ENCODE measurements around the gene EIF3L. TPM values are rescaled to one million over a fixed set of nuclear protein-coding genes. Genes with fewer than 3 reads are reported as not detected.

Gene EIF3L
- total RNA-seq, 1 donor from 2014 or later, result 358 TPM

DNA sequence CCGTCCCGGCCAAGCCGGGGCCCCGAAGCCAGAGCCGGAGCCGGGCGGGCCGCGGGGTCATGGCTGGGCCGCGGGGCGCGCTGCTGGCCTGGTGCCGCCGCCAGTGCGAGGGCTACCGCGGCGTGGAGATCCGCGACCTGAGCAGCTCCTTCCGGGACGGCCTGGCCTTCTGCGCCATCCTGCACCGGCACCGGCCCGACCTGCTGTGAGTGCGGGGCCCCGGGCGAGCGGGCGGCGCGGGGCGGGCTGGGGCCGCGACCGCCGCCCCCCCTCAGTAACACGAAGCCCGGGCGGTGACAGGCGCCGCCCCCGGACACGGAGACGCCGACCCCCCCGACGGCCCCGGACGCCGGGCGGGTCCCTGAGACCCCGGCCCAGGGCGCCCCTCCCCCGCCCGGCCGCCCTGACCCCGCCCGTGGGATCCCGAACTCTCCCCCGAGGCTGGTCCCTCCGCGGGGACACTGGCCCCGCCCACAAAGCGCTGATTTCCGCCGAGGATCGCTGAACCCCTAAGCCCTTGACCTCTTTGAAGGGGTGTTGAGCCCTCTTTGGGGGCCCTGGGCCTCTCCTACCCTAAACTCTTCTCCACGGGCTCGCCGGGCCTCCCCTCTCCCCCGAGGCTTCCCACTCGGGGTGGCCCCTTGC is 57.3 kb downstream of the EIF3L start:
- DNase-seq, result no peak

DNA sequence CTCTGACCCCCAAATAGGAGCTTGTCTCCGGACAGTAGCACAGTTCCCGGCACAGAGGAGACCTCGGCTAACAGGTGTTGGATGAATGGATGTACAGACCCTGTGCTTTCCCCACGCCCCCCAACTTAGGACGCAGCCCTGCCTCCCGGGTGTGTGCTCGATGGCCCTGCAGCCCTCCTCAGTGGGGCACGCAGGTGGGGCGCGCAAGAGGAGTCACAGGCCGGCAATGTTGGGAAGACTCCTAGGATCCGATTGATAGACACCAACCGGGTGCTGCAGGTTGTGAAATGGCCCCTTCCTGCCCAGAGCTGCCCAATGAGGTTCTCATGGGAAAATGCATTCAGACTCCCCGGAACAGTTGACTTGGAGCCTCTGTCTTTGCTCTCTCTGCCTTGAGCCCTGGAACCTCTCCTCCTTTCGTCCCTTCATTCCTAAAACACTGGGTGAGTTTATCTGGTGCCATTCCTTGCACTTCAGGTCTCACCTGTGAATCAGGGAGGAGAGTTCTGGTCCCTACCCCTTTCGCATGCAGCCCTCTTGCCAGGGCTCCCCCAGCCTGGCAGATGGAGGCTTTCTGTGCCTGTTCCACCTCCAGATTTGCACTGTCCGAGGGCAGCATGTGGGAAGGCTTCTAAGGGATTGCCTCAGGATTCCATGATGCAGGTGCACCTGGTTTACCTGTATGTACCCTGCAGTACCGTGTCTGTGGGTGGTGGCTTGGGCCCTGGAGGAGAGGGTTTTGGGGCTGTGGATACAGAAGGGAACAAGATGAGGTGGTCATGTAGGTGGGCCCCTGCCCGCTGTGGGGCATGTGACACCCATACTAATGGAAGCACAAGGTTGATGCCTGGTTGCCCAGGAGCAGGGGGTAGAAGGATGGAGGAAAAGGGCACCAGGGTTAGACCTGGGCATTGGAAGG is 58.1 kb downstream of the EIF3L start:
- DNase-seq, result no peak

DNA sequence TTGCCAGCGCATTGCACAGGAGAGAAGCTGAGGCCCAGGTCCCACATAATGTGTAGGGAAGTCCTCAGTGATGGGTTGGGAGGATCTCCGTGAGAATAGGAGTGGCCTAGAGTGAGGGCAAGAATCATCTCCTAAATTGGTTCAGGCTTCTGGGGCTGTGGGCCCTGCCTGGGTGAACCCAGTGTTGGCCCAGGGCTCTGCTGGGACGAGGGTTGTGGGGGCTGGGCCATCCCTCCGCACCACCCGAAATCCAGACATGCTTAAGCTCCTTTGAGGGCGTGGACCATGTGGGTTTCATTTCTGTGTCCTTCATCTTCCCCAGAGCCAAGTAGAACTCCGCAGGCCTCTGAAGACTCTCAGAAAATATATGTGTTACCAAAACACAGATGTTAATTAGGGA is 60.5 kb downstream of the EIF3L start:
- DNase-seq, result no peak

DNA sequence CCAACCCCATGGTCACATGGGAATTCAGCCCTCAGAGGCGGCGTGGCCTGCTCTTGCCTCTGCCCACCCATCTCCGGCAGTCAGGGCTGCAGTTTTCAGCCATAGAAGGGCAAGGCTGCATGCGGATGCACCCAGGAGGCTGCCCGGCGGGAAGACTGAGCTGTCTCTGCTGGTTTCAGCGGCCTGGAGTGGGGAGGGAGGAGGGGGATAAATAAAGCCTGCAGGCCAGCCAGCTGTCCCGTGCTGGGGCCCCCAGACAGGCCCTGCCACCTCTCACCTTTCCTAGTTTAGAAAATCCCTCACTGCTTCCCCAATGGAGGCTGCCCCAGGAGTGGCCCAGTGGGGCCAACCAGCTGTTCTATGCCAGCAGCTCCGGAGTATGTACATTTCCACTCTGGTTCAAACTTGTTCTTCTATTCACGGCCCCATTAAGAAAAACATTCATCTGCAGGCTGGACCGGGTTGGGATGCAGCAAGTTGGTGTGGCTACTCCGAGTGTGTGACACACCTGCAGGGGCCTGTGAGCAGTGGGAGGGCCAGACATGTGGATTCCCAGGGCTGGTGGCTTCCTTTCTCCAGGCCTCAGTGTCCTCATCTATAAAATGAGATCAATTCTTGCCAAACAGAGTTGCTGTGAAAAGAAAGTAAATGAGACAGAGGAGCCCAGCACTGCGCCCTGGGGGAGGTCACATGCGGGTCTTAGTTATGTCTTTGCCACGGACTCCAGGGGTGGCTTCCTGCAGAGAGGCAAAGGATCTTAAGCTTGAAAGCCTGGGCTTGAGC is 61.9 kb downstream of the EIF3L start:
- DNase-seq, result no peak

DNA sequence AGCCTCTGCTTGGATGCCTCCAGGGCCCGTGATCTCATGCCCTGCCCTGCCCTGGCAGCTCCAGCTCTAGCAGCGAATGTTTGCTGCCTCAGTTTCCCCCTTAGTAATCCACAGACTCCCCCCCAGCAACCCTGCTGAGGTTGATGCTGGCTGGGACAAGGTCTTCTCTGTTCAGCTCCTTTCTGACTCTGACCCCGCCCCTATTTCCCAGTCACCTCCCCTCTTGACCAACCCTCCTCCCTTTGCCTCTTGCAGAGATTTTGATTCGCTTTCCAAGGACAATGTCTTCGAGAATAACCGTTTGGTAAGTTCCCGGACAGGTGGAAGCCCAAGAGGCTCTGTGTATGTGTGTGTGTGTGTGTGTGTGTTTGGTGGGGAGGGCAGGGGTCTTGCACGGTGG is 62.5 kb downstream of the EIF3L start:
- no peak for DNase-seq

DNA sequence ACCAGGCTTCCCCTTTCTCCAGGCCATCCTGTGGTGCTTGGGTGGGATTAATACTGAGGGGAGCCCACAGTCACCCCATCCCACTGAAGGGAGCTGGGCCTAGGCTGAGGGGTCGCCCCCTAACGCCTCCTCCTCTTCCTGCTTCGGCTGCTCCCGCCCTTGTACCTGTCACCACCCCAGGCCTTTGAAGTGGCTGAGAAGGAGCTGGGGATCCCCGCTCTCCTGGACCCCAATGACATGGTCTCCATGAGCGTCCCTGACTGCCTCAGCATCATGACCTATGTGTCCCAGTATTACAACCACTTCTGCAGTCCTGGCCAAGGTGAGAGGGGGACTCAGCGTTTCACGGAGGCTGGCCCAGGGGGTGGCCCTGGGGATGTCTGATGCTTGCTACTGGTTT is 63.0 kb downstream of the EIF3L start:
- no peak for DNase-seq

DNA sequence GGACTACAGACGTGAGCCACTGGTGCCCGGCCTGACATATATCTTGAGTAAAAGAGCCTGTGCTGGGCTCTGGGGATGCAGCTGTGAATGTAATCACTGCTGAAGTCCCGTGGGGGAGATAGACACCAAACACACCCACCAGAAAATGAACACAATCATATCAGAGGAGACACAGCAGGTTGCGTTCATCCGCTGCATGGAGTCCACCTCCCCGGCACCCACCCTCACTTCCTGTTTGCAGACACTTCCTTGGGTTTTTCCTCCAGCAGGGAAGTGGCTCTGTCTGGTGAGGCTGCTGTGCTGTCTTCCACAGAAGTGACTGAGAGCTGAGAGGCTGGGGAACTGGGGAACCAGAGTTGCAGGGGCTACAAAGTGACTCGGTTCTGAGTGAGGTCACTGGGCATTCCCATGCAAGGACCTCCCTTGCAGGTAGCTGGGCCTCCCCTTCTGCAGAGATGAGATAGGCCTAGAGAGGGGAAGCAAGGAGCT is 64.1 kb downstream of the EIF3L start:
- DNase-seq, result no peak

DNA sequence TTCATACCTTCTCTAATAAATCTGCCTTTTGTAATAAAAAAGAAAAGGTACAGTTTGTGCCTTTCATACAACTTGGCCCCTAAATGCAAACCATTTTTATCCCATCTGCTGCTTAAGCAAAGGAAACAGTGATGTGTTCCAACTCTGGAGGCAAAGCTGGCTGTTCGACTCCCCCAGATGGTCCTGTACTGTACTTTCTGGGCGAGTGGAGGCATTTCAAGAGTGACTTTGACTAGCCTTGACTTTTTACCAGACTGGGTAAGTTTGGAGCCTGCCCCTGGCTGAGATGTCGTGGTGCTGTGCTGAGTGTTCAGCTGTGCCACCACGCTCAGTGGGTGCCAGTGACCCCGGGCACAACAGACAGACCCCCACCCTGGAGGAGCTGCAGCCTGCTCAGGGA is 67.1 kb downstream of the EIF3L start:
- DNase-seq, result no peak

DNA sequence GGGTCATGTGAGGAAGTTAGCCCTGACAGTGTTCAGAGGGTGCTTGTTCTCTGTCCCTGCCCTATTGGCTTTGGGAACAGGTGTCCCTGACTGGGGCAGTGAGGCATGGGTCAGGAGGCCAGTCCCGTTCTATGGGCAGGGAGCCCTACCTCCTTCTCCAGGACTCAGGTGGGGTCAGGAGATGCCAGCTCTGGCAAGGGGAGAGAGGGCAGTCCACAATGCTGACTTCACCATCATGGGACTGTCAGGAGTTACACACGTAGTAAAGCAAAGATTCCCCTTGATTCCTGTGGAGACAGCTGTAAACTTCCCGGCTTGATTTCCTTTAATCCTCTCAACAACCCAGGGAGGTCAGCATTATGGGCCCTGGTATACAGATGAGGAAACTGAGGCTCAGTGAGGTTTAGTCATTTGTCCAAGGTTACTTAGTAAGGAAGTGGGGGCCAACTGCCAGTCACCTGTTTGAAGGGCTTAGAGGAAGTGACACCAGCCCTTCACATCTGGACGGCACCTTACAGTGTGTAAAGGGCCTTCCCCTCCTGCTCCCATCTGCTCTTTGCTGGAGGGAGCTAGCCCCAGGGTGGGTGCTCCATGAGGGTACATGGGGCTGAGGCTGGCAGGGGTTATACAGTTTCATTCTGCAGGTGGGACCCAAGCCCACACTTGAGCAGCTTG is 68.8 kb downstream of the EIF3L start:
- no peak for DNase-seq

GRCh38 chr22:37918580-37919270 is 69.5 kb downstream of the EIF3L start:
- no peak for DNase-seq

DNA sequence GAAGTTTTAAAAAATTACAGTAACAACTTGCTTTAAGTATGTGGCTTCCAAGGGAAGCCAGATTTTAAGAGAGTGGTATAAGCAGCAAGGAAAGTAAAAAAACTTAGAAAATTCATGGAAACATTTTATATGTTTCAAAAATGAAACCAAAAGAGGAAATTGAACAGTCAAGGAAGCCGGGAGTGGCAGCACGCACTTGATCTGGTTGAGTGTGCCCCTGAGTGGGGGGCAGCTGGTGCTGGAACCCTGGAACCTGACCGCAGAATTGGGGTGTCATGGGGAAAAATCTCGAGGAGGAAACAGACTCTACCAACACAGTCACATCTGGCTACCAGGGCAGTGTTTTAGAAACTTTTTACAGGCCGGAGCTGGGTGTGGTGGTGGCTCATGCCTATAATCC is 70.9 kb downstream of the EIF3L start:
- DNase-seq, result no peak

DNA sequence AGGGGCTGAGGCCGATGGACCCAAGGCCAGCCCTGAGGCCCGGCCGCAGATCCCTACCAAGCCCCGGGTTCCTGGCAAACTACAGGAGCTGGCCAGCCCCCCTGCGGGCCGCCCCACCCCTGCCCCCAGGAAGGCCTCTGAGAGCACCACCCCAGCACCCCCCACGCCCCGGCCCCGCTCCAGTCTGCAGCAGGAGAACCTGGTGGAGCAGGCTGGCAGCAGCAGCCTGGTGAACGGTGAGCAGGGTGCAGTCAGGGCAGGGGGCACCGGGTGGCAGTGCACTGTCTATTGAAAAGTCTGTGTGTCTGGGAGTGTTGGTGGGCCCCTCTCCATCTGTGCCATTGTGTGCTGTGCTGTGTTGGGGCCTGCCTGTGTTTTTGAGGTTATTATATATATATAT is 73.0 kb downstream of the EIF3L start:
- DNase-seq, result no peak

DNA sequence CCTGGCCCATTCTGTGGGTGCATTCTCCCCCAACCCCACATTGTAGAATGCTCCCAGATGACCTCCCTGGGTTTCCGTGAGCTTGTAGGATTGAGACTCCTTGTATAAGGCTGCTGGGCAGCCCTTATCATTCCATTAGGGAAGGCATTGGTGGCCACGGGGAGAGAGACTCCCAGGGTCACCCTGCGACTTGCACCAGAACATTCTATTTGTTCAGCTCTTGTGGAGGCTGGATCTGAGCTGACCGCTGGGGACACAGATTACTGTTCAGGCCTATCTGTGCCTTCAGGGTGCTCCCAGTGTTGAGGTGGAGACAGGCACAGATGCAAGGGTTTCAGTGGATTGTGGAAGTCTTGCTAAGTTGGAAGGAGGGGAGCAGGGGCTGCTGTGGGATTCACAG is 74.7 kb downstream of the EIF3L start:
- DNase-seq, result no peak

DNA sequence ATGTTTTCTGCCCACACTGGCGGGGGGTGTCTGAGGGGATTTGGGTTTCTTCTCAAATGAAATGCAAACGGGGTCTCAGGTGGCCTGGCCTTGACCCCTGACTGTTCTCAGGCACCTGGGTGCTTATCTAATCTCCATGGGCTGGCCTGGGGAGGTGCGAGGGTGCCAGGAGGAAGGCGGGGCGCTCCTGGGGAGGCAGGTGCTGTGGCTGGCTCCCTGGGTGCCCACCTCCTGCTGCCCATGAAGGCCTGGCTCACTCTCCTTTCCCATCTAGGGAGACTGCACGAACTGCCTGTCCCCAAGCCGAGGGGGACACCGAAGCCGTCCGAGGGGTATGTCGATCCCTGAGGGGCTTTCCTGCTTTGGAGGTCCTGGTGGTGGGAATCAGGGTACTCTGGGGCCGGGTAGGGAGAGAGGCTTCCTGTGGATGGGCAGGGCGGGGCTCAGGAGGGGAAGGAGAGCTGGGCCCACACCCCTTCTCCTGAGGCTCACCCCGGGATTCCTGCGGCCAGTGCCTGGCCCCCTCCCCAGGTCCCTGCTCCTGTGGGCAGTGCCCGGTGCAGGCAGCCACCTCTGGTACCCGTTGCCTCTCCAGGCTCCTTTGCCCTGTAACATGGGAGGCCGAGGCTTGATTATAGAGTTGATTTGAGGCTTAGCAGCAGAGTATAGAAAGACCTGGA is 75.3 kb downstream of the EIF3L start:
- DNase-seq, result no peak

GRCh38 chr22:37925330-37925729 is 76.1 kb downstream of the EIF3L start:
- DNase-seq, result no peak

DNA sequence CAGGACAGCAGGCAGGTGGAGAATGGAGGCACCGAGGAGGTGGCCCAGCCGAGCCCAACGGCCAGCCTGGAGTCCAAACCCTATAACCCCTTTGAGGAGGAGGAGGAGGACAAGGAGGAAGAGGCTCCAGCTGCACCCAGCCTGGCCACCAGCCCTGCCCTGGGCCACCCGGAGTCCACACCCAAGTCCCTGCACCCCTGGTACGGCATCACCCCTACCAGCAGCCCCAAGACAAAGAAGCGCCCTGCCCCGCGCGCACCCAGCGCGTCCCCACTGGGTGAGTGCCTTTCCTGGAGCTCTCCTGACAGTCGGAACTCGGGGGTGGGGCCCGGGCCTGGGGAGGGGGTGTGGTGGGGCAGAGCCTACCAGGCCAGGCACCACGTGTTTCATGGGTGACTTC is 76.5 kb downstream of the EIF3L start:
- DNase-seq, result no peak

DNA sequence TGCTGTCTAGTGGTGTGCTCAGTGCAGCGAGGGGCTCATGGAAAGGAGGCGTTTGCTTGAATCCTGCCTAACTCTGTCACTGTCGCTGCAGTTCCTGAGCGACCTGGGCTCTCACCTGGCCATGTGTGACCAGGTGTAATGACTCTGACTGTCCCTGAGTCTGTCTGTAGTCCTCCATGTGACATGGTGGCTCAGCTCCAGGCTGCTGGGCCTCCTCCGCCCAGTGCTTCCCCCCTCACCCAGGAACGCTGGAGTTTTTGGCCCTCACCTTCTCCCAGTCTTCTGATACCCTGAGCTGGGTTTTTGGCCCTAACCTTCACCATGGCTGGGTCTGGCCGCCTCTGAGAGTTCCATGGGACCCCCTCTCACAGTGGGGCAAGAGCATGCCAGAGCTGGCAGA is 77.1 kb downstream of the EIF3L start:
- no peak for DNase-seq

- no peak for DNase-seq
Observed at GRCh38 chr22:37926771-37927636, 77.8 kb downstream of the EIF3L start.

DNA sequence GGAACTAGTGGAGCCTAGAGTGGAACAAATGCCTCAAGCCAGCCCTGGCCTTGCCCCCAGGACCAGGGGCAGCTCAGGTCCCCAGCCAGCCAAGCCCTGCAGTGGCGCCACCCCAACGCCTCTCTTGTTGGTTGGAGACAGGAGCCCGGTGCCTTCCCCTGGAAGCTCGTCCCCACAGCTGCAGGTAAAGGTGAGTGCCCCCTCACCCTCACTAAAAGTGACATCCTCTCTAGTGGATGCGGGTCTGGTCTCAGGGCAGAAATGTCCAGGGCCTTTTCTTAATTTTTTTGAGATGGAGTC is 78.4 kb downstream of the EIF3L start:
- no peak for DNase-seq

DNA sequence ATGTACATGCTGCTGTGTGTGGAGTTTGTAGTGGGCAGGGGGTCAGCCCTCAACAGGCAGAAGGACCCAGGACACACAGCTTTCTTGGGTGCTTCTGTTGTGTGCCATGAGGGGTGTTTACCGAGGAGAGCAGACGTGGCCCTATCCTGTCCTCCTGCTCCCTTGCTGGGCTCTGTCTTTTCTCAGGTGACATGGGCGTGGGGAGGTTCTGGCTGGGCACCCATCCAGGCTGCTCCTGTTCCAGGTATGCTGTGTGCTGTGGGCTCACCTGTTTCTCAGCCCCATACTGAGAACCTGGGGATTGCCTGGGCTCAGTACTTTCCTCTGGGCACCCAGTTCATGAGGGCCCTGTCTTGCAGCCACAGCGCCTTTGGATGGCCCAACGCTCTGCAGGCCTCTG is 80.2 kb downstream of the EIF3L start:
- no peak for DNase-seq

All from dermis blood vessel endothelial cell (primary cell).